IPS-18a (cell line): ENCODE measurements around the gene FA2H.

ENCODE experiments used
- H3K27ac ChIP-seq: one replicate; pipeline ENCODE4 v1.5.1; 2013; ENCODE audit warnings: low read length
- H3K27me3 ChIP-seq: one replicate; pipeline ENCODE4 v1.6.1; 2013; ENCODE audit warnings: mild to moderate bottlenecking, low read length; ENCODE audit not compliant: control insufficient read depth, insufficient read depth
- H3K36me3 ChIP-seq: one replicate; pipeline ENCODE4 v1.6.1; 2013; ENCODE audit warnings: low read depth, low read length; ENCODE audit not compliant: control insufficient read depth
- H3K4me1 ChIP-seq: one replicate; pipeline ENCODE4 v1.6.1; 2013; ENCODE audit warnings: low read depth, low read length; ENCODE audit not compliant: control insufficient read depth
- H3K4me3 ChIP-seq: one replicate; pipeline ENCODE4 v1.5.1; 2013; ENCODE audit warnings: low read length
- H3K9ac ChIP-seq: one replicate; pipeline ENCODE4 v1.6.1; 2013; ENCODE audit warnings: mild to moderate bottlenecking, low read length, moderate library complexity
- H3K9me3 ChIP-seq: one replicate; pipeline ENCODE4 v1.6.1; 2013; ENCODE audit warnings: low read depth, low read length; ENCODE audit not compliant: control insufficient read depth

Gene FA2H

DNA sequence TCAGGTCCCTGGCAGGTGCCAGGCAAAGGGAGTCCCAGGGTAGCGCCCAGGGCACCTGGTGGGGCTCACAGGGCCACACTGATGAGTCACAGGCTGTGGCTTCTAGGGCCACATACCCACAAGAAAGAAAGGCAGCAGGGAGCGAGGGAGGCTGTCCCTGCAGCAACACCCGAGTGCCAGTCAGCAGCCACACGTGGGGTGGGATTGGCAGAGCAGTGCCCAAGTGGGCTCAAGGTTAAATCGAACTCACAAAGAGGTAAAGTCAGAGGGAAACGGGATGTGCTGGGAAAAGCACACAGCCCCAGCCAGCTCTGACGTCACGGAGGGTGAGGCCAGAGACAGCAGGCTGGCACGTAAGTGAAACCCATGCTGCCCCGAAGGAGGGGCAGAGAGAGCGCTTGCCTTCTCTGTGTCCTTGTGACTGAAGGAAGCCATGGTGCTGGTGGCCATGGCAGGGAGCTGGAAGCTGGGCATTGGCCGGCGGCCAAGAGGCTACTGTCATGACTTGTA is 33.8 kb downstream of the FA2H start:
- Histone ChIP-seq H3K36me3 (no peaks in the 10 kb centered on the region), H3K27ac (no peak overlapping the region), H3K4me3 (no peak overlapping the region), H3K9me3 (no peaks in the 10 kb centered on the region), H3K9ac (no peak overlapping the region), H3K27me3 (no peaks in the 10 kb centered on the region), H3K4me1 (peaks cover 11% of the 10 kb centered on the region)

DNA sequence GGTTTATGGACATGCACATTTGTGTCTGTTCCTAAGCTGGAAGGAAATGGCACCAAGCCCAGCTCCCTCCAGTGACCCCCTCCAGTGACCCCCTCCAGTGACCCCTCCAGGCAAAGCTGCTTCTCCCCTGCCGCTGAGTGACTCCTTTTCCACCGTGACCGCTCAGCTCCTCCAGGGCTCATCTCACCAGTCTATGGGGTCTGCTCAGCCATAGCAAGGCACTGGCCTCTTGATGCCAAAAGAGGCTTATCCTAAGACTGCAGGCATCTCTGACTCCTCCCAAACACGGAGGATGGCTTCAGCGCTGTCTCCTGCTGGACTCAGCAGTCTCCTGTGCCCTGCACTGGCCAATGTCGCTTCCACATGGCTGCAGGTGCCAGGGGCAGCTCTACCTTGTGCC is 35.3 kb downstream of the FA2H start:
- Histone ChIP-seq H3K27me3 (no peaks in the 10 kb centered on the region), H3K4me1 (peaks cover 20% of the 10 kb centered on the region), H3K36me3 (no peaks in the 10 kb centered on the region), H3K9me3 (no peaks in the 10 kb centered on the region), H3K9ac (no peak overlapping the region), H3K27ac (no peak overlapping the region), H3K4me3 (no peak overlapping the region)

GRCh38 chr16:74738816-74739215 is 35.8 kb downstream of the FA2H start:
- no peaks in the 10 kb centered on the region for H3K36me3 ChIP-seq
- H3K9me3 ChIP-seq, result no peaks in the 10 kb centered on the region
- H3K27ac ChIP-seq, result no peak overlapping the region
- H3K4me3 ChIP-seq, result no peak overlapping the region
- H3K4me1 ChIP-seq, result peaks cover 25% of the 10 kb centered on the region
- no peak overlapping the region for H3K9ac ChIP-seq
- no peaks in the 10 kb centered on the region for H3K27me3 ChIP-seq

GRCh38 chr16:74738113-74738541 is 36.5 kb downstream of the FA2H start:
- Histone ChIP-seq H3K4me3 (no peak overlapping the region), H3K27me3 (no peaks in the 10 kb centered on the region), H3K9ac (no peak overlapping the region), H3K36me3 (no peaks in the 10 kb centered on the region), H3K27ac (no peak overlapping the region), H3K4me1 (peaks cover 24% of the 10 kb centered on the region), H3K9me3 (no peaks in the 10 kb centered on the region)

GRCh38 chr16:74737521-74737920 is 37.1 kb downstream of the FA2H start:
- Histone ChIP-seq H3K4me3 (no peak overlapping the region), H3K9me3 (no peaks in the 10 kb centered on the region), H3K4me1 (peaks cover 22% of the 10 kb centered on the region), H3K27me3 (no peaks in the 10 kb centered on the region), H3K9ac (no peak overlapping the region), H3K36me3 (no peaks in the 10 kb centered on the region), H3K27ac (no peak overlapping the region)

DNA sequence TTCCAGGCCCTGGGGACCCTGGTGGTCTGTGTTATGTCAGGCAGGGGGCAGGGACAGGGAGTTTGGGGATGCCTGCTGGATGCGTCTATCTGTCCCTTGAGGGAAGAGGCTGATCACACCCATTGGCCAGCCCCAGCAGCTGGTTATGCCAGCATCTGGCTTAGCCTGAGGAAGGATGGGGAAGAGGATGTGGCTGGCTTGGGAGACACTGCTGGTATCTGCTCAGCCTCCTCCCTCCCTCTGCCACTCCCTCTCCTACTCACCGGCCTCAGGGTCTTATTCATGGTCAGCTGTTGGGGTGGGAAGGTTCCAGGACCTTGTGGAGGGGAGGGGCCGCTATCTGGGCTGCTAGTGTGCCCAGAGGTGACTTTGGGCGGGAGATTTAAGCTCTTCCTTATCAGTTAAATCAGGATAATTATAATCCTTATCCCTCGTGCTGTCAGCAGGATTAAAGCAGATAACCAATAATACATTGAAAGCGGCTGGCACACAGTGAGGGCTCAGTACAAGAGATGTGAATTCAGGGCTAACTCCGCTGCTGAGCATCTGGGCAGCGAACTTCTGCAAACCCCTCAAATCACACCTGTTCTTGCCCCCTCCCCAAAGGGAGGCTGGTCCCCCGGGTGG is 38.0 kb downstream of the FA2H start:
- no peaks in the 10 kb centered on the region for H3K27me3 ChIP-seq
- no peak overlapping the region for H3K27ac ChIP-seq
- no peaks in the 10 kb centered on the region for H3K9me3 ChIP-seq
- H3K4me3 ChIP-seq, result no peak overlapping the region
- H3K36me3 ChIP-seq, result no peaks in the 10 kb centered on the region
- H3K4me1 ChIP-seq, result peaks cover 22% of the 10 kb centered on the region
- H3K9ac ChIP-seq, result no peak overlapping the region

DNA sequence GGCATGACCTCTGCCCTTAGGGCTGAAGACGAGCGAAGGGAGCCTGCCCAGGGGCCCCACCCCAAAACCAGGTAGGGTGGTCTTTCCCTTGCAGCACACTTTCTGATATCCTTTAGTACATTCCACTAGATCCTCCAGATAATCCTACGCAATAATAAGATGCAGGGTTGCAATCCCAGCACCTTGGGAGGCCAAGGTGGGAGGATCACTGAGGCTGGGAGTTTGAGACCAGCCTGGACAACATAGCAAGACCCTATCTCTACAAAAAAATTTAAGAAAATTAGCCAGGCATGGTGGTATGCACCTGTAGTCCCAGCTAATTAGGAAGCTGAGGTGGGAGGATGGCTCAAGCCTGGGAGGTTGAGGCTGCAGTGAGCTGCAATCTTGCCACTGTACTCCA is 39.1 kb downstream of the FA2H start:
- H3K27ac ChIP-seq, result no peak overlapping the region
- peaks cover 22% of the 10 kb centered on the region for H3K4me1 ChIP-seq
- H3K27me3 ChIP-seq, result no peaks in the 10 kb centered on the region
- no peaks in the 10 kb centered on the region for H3K36me3 ChIP-seq
- H3K4me3 ChIP-seq, result no peak overlapping the region
- no peak overlapping the region for H3K9ac ChIP-seq
- H3K9me3 ChIP-seq, result no peaks in the 10 kb centered on the region

DNA sequence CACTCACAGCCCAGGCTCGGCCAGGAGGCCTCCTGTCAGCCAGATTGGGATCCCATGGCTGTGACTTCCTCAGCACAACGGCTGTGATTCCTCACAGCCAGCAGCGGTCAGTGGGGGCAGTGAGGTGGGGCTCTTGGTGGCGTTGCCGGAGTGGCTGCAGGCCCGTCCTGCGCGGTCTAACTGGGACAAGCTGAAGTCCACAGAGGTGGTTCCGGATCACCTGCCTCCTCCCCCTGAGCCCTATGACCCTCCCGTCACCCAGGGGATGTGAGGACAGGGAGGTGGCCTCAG is 39.5 kb downstream of the FA2H start:
- H3K4me1 ChIP-seq, result peaks cover 26% of the 10 kb centered on the region
- no peaks in the 10 kb centered on the region for H3K36me3 ChIP-seq
- no peaks in the 10 kb centered on the region for H3K9me3 ChIP-seq
- H3K27ac ChIP-seq, result no peak overlapping the region
- H3K9ac ChIP-seq, result no peak overlapping the region
- H3K27me3 ChIP-seq, result no peaks in the 10 kb centered on the region
- no peak overlapping the region for H3K4me3 ChIP-seq

DNA sequence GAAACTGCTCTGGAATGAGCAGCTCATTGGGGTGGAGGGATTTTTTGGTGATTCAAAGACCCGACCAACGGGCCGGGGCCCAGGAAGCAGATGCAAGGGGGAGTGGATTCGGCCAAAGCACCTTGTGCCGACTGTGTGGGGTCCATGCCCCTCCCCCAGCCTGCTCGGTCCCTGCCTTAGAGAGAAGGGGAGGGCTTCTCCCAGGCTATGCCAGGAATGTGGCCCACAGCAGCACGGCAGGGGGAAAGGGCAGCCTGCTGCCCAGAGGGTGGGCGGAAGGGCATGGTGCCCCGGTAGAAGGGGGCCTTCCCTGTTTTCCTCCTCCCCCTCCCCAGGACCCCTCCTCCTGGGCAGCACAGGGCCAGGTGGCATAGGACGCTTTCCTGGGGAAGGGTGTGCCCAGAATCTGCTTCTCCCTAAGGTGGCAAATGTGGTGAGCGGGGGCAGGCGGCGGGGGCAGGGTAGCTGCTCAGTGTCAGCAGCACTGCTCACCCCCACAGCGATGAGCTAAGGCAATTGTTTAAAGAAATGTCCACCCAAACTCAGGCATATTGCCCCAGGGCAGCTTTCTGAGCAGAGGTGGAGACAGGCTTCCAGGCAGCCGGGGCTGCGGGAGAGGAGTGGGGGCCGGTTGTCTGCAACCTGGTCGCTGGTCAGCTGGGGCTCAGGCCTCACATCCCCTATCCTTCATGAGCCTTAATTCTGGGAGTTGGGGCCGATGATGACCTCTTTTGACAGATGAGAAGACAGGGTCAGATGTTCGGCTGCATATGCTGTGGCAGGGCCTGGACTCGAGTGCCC is 40.1 kb downstream of the FA2H start:
- no peaks in the 10 kb centered on the region for H3K27me3 ChIP-seq
- no peaks in the 10 kb centered on the region for H3K9me3 ChIP-seq
- no peak overlapping the region for H3K4me3 ChIP-seq
- H3K9ac ChIP-seq, result no peak overlapping the region
- H3K36me3 ChIP-seq, result no peaks in the 10 kb centered on the region
- no peak overlapping the region for H3K27ac ChIP-seq
- peaks cover 29% of the 10 kb centered on the region for H3K4me1 ChIP-seq

GRCh38 chr16:74732707-74733350 is 41.8 kb downstream of the FA2H start:
- Histone ChIP-seq H3K9ac (no peak overlapping the region), H3K27me3 (no peaks in the 10 kb centered on the region), H3K4me1 (peaks cover 28% of the 10 kb centered on the region), H3K27ac (no peak overlapping the region), H3K36me3 (no peaks in the 10 kb centered on the region), H3K9me3 (no peaks in the 10 kb centered on the region), H3K4me3 (no peak overlapping the region)

- Histone ChIP-seq H3K4me3 (no peak overlapping the region), H3K27ac (no peak overlapping the region), H3K36me3 (no peaks in the 10 kb centered on the region), H3K4me1 (peaks cover 24% of the 10 kb centered on the region), H3K9me3 (no peaks in the 10 kb centered on the region), H3K27me3 (no peaks in the 10 kb centered on the region), H3K9ac (no peak overlapping the region)
These were observed 42.7 kb downstream of the FA2H start for GRCh38 chr16:74731853-74732477.
